ENCODE results near the gene SLC44A1.

The SLC44A1 gene

GRCh38 chr9:105218673-105219072, 25.8 kb upstream of the SLC44A1 start:
- no peak overlapping the region for H3K27ac ChIP-seq (ENCODE audit: low read depth, low read length)
- no peak overlapping the region for H3K4me3 ChIP-seq (ENCODE audit: low read depth in 1 of 5, low read length in 5 of 5)
- no peaks in the 10 kb centered on the region for H3K27me3 ChIP-seq (ENCODE audit: control insufficient read depth in 5 of 5, insufficient read depth in 4 of 5, low read length in 5 of 5)
- H3K36me3 ChIP-seq (ENCODE audit: control insufficient read depth in 5 of 5, insufficient read depth in 5 of 5, low read length in 5 of 5), result no peaks in the 10 kb centered on the region
- no peaks in the 10 kb centered on the region for H3K4me1 ChIP-seq (ENCODE audit: control insufficient read depth in 5 of 5, insufficient read depth in 5 of 5, low read length in 5 of 5)
- H3K9me3 ChIP-seq (ENCODE audit: control insufficient read depth in 5 of 5, low read length in 5 of 5), result peaks cover 6 to 16% (median 11%) of the 10 kb centered on the region in 5 donors
- H3K9ac ChIP-seq (ENCODE audit: low read length in 5 of 5), result no peak overlapping the region

- Histone ChIP-seq H3K9me3 (ENCODE audit: control insufficient read depth in 5 of 5, low read length in 5 of 5) (peaks cover 9 to 22% (median 16%) of the 10 kb centered on the region in 5 donors), H3K9ac (ENCODE audit: low read length in 5 of 5) (no peak overlapping the region), H3K4me3 (ENCODE audit: low read depth in 1 of 5, low read length in 5 of 5) (no peak overlapping the region), H3K27me3 (ENCODE audit: control insufficient read depth in 5 of 5, insufficient read depth in 4 of 5, low read length in 5 of 5) (no peaks in the 10 kb centered on the region), H3K27ac (ENCODE audit: low read depth, low read length) (no peak overlapping the region), H3K4me1 (ENCODE audit: control insufficient read depth in 5 of 5, insufficient read depth in 5 of 5, low read length in 5 of 5) (no peaks in the 10 kb centered on the region), H3K36me3 (ENCODE audit: control insufficient read depth in 5 of 5, insufficient read depth in 5 of 5, low read length in 5 of 5) (no peaks in the 10 kb centered on the region)
Observed at GRCh38 chr9:105219291-105219805, 25.1 kb upstream of the SLC44A1 start.

- H3K9me3 ChIP-seq (ENCODE audit: control insufficient read depth in 5 of 5, low read length in 5 of 5), result peaks cover 10 to 26% (median 21%) of the 10 kb centered on the region in 5 donors
- H3K36me3 ChIP-seq (ENCODE audit: control insufficient read depth in 5 of 5, insufficient read depth in 5 of 5, low read length in 5 of 5), result no peaks in the 10 kb centered on the region
- no peak overlapping the region for H3K4me3 ChIP-seq (ENCODE audit: low read depth in 1 of 5, low read length in 5 of 5)
- no peak overlapping the region for H3K27ac ChIP-seq (ENCODE audit: low read depth, low read length)
- H3K4me1 ChIP-seq (ENCODE audit: control insufficient read depth in 5 of 5, insufficient read depth in 5 of 5, low read length in 5 of 5), result no peaks in the 10 kb centered on the region
- H3K9ac ChIP-seq (ENCODE audit: low read length in 5 of 5), result no peak overlapping the region
- H3K27me3 ChIP-seq (ENCODE audit: control insufficient read depth in 5 of 5, insufficient read depth in 4 of 5, low read length in 5 of 5), result no peaks in the 10 kb centered on the region
Observed at GRCh38 chr9:105220451-105220850, 24.0 kb upstream of the SLC44A1 start.

GRCh38 chr9:105223544-105224140, 20.8 kb upstream of the SLC44A1 start:
- no peaks in the 10 kb centered on the region for H3K36me3 ChIP-seq (ENCODE audit: control insufficient read depth in 5 of 5, insufficient read depth in 5 of 5, low read length in 5 of 5)
- H3K9ac ChIP-seq (ENCODE audit: low read length in 5 of 5), result no peak overlapping the region
- no peak overlapping the region for H3K27ac ChIP-seq (ENCODE audit: low read depth, low read length)
- H3K27me3 ChIP-seq (ENCODE audit: control insufficient read depth in 5 of 5, insufficient read depth in 4 of 5, low read length in 5 of 5), result no peaks in the 10 kb centered on the region
- no peaks in the 10 kb centered on the region for H3K4me1 ChIP-seq (ENCODE audit: control insufficient read depth in 5 of 5, insufficient read depth in 5 of 5, low read length in 5 of 5)
- H3K9me3 ChIP-seq (ENCODE audit: control insufficient read depth in 5 of 5, low read length in 5 of 5), result peaks cover 10 to 26% (median 21%) of the 10 kb centered on the region in 5 donors
- no peak overlapping the region for H3K4me3 ChIP-seq (ENCODE audit: low read depth in 1 of 5, low read length in 5 of 5)

- H3K4me1 ChIP-seq (ENCODE audit: control insufficient read depth in 5 of 5, insufficient read depth in 5 of 5, low read length in 5 of 5), result no peaks in the 10 kb centered on the region
- H3K27ac ChIP-seq (ENCODE audit: low read depth, low read length), result no peak overlapping the region
- no peak overlapping the region for H3K9ac ChIP-seq (ENCODE audit: low read length in 5 of 5)
- no peaks in the 10 kb centered on the region for H3K36me3 ChIP-seq (ENCODE audit: control insufficient read depth in 5 of 5, insufficient read depth in 5 of 5, low read length in 5 of 5)
- no peaks in the 10 kb centered on the region for H3K27me3 ChIP-seq (ENCODE audit: control insufficient read depth in 5 of 5, insufficient read depth in 4 of 5, low read length in 5 of 5)
- no peak overlapping the region for H3K4me3 ChIP-seq (ENCODE audit: low read depth in 1 of 5, low read length in 5 of 5)
- H3K9me3 ChIP-seq (ENCODE audit: control insufficient read depth in 5 of 5, low read length in 5 of 5), result peaks cover 10 to 26% (median 21%) of the 10 kb centered on the region in 5 donors
Observed at GRCh38 chr9:105226055-105226454, 18.4 kb upstream of the SLC44A1 start.

GRCh38 chr9:105232207-105232606, 12.2 kb upstream of the SLC44A1 start:
- Histone ChIP-seq H3K9ac (ENCODE audit: low read length in 5 of 5) (no peak overlapping the region), H3K4me3 (ENCODE audit: low read depth in 1 of 5, low read length in 5 of 5) (no peak overlapping the region), H3K9me3 (ENCODE audit: control insufficient read depth in 5 of 5, low read length in 5 of 5) (no peaks in the 10 kb centered on the region), H3K27me3 (ENCODE audit: control insufficient read depth in 5 of 5, insufficient read depth in 4 of 5, low read length in 5 of 5) (no peaks in the 10 kb centered on the region), H3K36me3 (ENCODE audit: control insufficient read depth in 5 of 5, insufficient read depth in 5 of 5, low read length in 5 of 5) (no peaks in the 10 kb centered on the region), H3K27ac (ENCODE audit: low read depth, low read length) (no peak overlapping the region), H3K4me1 (ENCODE audit: control insufficient read depth in 5 of 5, insufficient read depth in 5 of 5, low read length in 5 of 5) (no peaks in the 10 kb centered on the region)

- H3K27me3 ChIP-seq (ENCODE audit: control insufficient read depth in 5 of 5, insufficient read depth in 4 of 5, low read length in 5 of 5), result no peaks in the 10 kb centered on the region
- H3K9ac ChIP-seq (ENCODE audit: low read length in 5 of 5), result no peak overlapping the region
- no peak overlapping the region for H3K27ac ChIP-seq (ENCODE audit: low read depth, low read length)
- no peaks in the 10 kb centered on the region for H3K4me1 ChIP-seq (ENCODE audit: control insufficient read depth in 5 of 5, insufficient read depth in 5 of 5, low read length in 5 of 5)
- no peaks in the 10 kb centered on the region for H3K36me3 ChIP-seq (ENCODE audit: control insufficient read depth in 5 of 5, insufficient read depth in 5 of 5, low read length in 5 of 5)
- H3K4me3 ChIP-seq (ENCODE audit: low read depth in 1 of 5, low read length in 5 of 5), result no peak overlapping the region
- no peaks in the 10 kb centered on the region for H3K9me3 ChIP-seq (ENCODE audit: control insufficient read depth in 5 of 5, low read length in 5 of 5)
Observed at GRCh38 chr9:105233873-105234272, 10.6 kb upstream of the SLC44A1 start.

- H3K9ac ChIP-seq (ENCODE audit: low read length in 5 of 5), result no peak overlapping the region
Observed at GRCh38 chr9:105236261-105236660, 8.2 kb upstream of the SLC44A1 start.

GRCh38 chr9:105237246-105237645, 7.2 kb upstream of the SLC44A1 start:
- Histone ChIP-seq H3K4me3 (ENCODE audit: low read depth in 1 of 5, low read length in 5 of 5) (no peak overlapping the region), H3K9me3 (ENCODE audit: control insufficient read depth in 5 of 5, low read length in 5 of 5) (no peaks in the 10 kb centered on the region), H3K27ac (ENCODE audit: low read depth, low read length) (no peak overlapping the region), H3K27me3 (ENCODE audit: control insufficient read depth in 5 of 5, insufficient read depth in 4 of 5, low read length in 5 of 5) (no peaks in the 10 kb centered on the region), H3K9ac (ENCODE audit: low read length in 5 of 5) (no peak overlapping the region), H3K36me3 (ENCODE audit: control insufficient read depth in 5 of 5, insufficient read depth in 5 of 5, low read length in 5 of 5) (no peaks in the 10 kb centered on the region), H3K4me1 (ENCODE audit: control insufficient read depth in 5 of 5, insufficient read depth in 5 of 5, low read length in 5 of 5) (peaks cover 0 to 11% (median 10%) of the 10 kb centered on the region in 5 donors)

More at GRCh38 chr9:105236261-105236660, 8.2 kb upstream of the SLC44A1 start:
- Histone ChIP-seq H3K4me3 (ENCODE audit: low read depth in 1 of 5, low read length in 5 of 5) (no peak overlapping the region), H3K4me1 (ENCODE audit: control insufficient read depth in 5 of 5, insufficient read depth in 5 of 5, low read length in 5 of 5) (peaks cover 0 to 2% (median 1%) of the 10 kb centered on the region in 5 donors), H3K36me3 (ENCODE audit: control insufficient read depth in 5 of 5, insufficient read depth in 5 of 5, low read length in 5 of 5) (no peaks in the 10 kb centered on the region), H3K9me3 (ENCODE audit: control insufficient read depth in 5 of 5, low read length in 5 of 5) (no peaks in the 10 kb centered on the region), H3K27me3 (ENCODE audit: control insufficient read depth in 5 of 5, insufficient read depth in 4 of 5, low read length in 5 of 5) (no peaks in the 10 kb centered on the region), H3K27ac (ENCODE audit: low read depth, low read length) (no peak overlapping the region)

- Histone ChIP-seq H3K9ac (ENCODE audit: low read length in 5 of 5) (no peak overlapping the region), H3K27ac (ENCODE audit: low read depth, low read length) (no peak overlapping the region), H3K4me1 (ENCODE audit: control insufficient read depth in 5 of 5, insufficient read depth in 5 of 5, low read length in 5 of 5) (peaks cover 0 to 22% (median 17%) of the 10 kb centered on the region in 5 donors), H3K27me3 (ENCODE audit: control insufficient read depth in 5 of 5, insufficient read depth in 4 of 5, low read length in 5 of 5) (no peaks in the 10 kb centered on the region), H3K36me3 (ENCODE audit: control insufficient read depth in 5 of 5, insufficient read depth in 5 of 5, low read length in 5 of 5) (no peaks in the 10 kb centered on the region), H3K4me3 (ENCODE audit: low read depth in 1 of 5, low read length in 5 of 5) (no peak overlapping the region), H3K9me3 (ENCODE audit: control insufficient read depth in 5 of 5, low read length in 5 of 5) (peaks cover 0 to 2% (median 0%) of the 10 kb centered on the region in 5 donors)
Observed at GRCh38 chr9:105238302-105238701, 6.1 kb upstream of the SLC44A1 start.

All from subcutaneous abdominal adipose tissue (tissue), 5 donors.